ENCODE data around the gene CYS1.
"Not testable (repeated sequence)": the region's sequence is repeated elsewhere in the genome, so short reads cannot be mapped to it uniquely, and the experiment has no call there.

CYS1 gene

GRCh38 chr2:10011606-10012325 is 68.4 kb downstream of the CYS1 start:
- not testable (repeated sequence) for DNase-seq

- DNase-seq: not testable (repeated sequence)
Measured at GRCh38 chr2:10010861-10011605, 69.2 kb downstream of the CYS1 start.

GRCh38 chr2:10009811-10010781 is 70.1 kb downstream of the CYS1 start:
- no peak for DNase-seq

GRCh38 chr2:10009271-10009810 is 70.9 kb downstream of the CYS1 start:
- no peak for DNase-seq

GRCh38 chr2:10008809-10009176 is 71.4 kb downstream of the CYS1 start:
- no peak for DNase-seq

GRCh38 chr2:10007921-10008808 is 72.0 kb downstream of the CYS1 start:
- no peak for DNase-seq

GRCh38 chr2:10007435-10007834 is 72.8 kb downstream of the CYS1 start:
- DNase-seq: no peak

All from bone marrow (tissue), 2 donors.